Activated CD4-positive, alpha-beta T cell treated with anti-CD3 and anti-CD28 coated beads, Interleukin-2, amount 50 U/mL, for 4 hours (primary cell): ENCODE data around the gene HMGN2.

ENCODE experiments used
- DNase-seq, 2 experiments: peaks; one replicate each; pipeline ENCODE4 v3.0.0-alpha.2; 2020

The HMGN2 gene

DNA sequence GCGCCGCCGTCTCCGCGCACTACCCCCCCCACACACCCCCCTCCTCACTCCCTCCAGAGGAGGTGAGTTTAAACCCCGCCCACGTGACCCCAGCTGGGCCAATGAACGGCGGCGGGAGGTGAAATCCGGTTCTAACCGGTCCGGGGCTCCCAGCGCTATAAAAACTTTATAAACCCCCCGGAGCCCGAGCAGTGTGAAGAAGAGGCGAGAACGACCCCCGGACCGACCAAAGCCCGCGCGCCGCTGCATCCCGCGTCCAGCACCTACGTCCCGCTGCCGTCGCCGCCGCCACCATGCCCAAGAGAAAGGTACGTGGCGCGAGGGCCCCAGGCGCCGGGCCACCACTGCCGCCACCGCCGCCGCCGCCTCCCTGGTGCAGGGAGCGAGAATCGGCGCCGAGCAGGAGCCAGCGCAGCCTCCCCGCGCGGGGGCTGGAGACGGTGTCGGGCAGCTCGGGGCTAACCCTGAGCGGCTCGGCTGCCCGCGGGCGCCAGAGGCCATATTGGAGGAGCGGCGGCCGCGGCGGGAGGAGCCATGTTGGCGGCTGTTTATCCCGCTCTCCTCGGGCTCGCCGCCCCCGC is at the start of gene HMGN2:
Gene HMGN2 (plus strand): TSS at position 121 of the 581 bp plus-strand sequence. CDS start 173 bp downstream, at position 294.
- DNase-seq: peak; percentile 87 to 89

DNA sequence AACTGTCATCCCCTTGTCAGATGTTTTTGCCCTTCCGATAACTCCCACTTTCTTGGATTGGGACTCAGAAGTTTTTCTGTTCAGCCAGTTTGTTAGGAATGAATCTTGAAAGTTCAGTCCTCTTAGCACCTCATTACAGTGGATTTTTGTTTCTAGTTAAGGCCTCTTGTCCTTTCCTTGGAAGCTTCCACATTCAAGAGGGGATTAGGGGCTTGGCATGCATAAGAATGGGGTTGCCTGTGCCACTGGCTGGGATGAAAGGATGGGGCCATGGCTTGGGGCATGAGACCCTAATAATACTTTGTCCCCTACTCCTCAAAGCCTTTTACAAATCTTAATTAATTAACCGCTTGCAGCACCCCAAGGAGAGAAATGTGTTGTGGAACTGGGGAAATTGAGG is 42.5 kb upstream of the HMGN2 start:
- DNase-seq: no peak

DNA sequence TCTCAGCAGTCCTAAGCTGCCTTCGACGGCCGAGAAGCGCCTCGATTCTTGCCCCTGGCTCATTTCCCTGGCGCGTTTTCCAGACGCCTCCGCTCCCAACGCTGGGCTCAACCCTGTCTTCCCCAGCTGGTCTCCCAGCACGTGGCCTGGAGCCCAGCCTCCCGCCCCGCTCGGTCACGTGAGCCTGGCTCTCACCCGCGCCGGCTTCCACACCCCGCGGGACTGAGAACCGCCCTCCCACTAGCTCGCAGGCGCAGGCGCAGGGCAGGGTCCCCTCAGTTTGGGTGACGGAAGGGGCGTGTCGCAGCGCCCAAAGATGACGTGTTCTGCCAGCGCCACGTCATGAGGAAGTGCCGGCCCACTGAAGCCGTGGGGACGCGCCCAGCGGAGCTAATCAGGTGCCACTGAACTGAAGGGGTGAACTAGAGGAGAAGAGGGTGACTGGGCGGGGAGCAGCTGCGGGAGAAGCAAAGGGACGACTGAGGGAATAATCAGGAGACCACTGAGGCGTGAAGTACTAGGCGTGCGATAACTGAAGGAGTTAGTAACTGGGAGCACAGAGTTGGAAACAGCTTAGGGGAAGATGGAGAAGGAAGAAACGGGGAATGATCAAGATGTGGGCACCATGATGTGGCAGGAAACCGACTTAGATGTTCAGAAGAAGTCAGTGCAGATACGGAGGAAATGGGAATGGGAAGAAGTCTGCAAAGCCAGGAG is 40.1 kb upstream of the HMGN2 start, which contains the start of gene DHDDS:
Gene DHDDS (plus strand): TSS at position 343 of the 717 bp plus-strand sequence. CDS start 625 bp downstream, outside the sequence.
- DNase-seq: peak; percentile 98

DNA sequence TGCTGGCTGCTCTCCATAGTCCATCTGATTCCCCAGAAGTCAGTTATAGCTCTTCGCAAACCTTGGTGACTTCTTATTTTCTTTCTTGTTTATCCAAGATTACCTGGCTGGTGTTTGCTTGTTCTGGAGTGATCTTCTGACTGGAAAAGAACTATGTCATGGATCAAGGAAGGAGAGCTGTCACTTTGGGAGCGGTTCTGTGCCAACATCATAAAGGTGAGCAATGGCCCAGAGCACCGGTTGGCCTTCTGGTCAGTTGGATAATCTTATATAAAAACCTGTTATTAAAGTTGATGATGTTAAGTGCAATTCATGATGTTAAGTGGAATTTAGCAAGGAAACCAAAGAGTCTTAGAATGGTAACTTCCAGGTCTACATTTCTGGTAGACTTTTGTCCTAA is 39.4 kb upstream of the HMGN2 start:
- DNase-seq: no peak

DNA sequence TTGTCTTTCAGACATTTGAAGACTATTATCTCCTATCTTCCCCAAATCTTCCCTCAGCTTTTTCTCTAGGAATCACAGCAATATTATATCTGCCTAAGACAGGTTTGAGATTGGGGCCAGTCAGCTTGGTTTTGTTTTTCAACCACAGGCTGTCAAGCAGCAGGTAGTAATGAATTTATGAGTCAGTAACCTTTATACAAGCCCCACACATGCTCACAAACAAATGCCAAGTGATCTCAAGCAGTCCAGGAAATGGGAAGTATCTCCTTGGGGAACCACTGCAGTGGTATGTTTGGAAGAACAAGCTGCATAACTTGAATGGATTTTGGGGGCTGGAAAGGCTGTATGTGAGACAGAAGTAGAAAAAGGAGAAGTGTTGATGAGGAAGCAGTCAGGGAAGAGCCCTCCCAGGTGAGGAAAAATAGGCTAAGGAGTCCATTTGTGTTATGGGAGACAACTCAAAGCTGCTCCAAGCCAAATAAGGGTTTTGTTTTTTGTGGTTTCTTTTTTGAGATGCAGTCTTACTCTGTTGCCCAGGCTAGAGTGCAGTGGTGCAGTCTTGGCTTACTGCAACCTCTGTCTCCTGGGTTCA is 38.0 kb upstream of the HMGN2 start:
- DNase-seq: no peak

DNA sequence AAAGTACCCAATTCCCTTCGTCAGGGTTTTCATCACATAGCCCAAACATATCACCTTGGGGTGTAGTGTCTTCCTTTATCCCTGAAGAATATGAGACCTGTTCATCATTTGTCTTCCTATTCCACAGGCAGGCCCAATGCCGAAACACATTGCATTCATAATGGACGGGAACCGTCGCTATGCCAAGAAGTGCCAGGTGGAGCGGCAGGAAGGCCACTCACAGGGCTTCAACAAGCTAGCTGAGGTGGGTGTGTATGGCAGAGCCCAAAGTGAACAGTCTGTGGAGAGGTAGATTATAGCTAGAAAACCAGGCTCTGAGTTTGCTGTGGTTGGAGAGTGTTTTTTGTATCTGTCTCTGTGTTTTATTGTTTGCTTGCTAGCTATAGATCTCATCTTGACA is 34.2 kb upstream of the HMGN2 start:
- DNase-seq: no peak

DNA sequence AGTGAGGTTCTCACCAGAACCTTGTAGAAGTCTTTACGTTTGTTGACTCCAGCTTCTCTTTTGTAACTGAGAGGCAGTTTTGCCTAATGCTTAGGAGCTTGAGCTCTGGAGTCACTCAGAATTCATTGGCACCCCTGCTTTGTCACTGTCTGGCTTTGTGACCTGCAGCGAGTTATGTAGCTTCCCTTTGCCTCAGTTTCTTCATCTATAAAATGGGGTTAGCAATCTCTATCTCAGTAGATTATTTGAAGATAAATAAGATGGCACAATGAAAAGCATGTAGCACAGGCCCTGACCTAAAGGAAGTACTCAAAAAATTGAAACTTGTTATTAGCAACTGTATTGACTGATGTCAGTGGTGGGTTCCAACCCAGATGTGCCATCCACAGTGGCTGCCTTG is 32.0 kb upstream of the HMGN2 start:
- DNase-seq: no peak

DNA sequence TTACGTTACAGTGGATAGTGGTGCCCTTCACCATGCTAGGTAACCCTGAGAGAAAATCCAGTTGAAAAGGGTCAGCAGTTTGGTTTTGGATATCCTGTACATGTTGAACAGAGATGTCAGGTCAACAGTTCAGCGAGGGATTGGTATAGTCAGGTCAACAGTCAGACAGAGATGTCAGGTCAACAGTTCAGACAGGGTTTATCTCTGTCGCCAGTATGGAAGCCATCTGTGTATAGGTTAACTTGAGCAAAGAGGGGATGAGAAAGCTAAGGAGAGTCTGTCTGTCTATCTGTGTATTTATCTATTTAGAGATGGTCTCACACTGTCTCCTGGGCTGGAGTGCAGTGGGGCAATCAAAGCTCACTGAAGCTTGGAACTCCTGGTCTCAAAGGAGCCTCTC is 22.4 kb upstream of the HMGN2 start:
- DNase-seq: no peak

DNA sequence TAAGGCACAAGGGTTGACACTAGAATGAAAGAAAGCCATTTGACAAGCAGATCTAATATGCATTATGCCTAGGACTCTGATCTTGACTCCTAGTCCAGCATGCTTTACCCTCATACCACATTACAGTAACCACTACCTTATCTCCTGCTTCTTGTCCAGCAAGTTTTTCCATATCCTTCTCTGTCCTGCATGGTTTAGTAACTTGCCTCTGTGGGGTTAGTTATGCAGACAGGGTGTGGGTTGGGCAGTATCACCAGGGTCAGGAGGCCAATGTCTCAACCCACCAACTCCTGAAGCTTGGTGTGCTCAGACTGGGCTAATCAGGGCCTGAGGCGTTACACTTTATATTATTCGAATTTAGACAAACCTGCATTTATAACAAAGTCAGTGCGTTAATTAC is 21.3 kb upstream of the HMGN2 start:
- DNase-seq: no peak

DNA sequence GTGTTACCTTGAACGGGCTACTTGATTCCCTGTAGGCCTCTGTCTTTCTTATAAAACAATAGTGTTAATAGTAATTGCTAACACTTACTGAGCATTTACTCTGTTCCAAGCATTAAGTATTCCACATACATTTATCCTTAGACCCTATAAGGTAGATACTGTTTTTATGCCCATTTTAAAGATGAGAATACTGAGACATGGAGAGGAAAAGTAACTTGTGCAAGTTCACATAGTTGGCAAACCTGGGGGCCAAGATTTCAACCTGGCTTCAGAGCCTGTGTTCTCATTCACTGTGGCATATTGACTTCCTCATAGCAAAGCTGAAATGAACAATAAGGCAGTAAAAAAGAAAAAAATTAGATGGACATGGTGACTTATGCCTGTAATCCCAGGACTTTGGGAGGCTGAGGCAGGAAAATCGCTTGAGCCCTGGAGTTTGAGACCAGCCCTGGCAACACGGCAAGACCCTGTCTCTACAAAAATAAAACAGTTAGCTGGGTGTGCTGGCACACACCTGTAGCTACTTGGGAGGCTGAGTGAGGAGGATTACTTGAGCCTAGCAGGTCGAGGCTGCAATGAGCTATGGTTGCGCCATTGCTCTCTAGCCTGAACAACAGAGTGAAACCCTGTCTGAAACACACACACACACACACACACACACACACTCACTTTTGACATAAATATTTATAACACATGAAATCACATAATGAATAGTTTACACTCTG is 19.6 kb upstream of the HMGN2 start:
- DNase-seq: no peak

DNA sequence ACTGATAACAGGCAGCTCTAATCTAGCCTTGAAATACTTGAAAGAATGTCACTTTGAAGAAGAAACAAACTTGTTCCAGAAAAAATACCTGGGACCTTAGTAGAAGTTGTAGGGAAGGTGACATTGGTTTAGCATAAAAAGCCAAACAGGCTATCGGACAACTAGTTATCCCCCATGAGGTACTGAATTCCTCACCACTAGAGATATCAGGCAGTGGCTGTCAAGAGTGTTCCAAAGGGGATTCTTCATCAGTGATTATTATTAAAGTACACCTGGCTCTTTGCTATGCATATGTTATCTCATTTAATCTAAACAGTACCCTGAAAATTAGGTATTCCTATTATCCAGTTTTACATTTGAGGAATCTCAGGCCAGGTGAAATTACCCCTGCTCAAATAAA is 13.1 kb upstream of the HMGN2 start:
- DNase-seq: no peak

DNA sequence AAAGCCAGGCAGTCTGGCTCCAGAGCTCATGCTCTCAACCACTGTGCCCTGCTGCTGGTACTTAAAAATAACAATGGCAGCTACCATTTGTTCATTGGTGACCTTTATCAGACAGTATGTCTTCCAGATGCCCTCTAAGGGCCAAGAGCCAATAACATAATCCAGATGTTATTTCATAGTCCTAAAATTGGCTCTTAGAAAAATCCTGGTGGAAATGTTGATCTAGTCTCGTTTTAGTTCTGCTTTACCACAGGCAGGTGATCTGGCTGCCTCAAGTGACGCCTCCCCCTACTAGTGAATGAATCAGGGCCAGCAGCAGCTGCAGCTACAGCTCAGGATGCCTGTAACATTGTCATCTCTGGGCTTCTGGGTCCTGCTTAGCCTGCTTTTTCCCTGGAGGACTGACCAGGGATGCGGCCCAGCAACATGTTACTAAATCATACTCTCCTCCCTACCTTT is 12.6 kb upstream of the HMGN2 start:
- no peak for DNase-seq

DNA sequence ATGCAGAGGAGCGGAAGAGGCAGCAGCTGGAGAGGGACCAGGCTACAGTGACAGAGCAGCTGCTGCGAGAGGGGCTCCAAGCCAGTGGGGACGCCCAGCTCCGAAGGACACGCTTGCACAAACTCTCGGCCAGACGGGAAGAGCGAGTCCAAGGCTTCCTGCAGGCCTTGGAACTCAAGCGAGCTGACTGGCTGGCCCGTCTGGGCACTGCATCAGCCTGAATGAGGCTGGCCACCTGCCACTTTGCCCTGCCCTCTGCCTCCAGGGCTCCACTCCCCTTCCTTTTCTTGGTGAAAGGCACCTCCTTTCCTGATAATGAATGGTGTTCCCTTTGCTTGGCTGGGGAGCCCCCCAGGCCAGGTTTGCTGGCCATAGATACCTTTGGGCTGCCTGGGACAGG is 3.3 kb upstream of the HMGN2 start:
- no peak for DNase-seq

DNA sequence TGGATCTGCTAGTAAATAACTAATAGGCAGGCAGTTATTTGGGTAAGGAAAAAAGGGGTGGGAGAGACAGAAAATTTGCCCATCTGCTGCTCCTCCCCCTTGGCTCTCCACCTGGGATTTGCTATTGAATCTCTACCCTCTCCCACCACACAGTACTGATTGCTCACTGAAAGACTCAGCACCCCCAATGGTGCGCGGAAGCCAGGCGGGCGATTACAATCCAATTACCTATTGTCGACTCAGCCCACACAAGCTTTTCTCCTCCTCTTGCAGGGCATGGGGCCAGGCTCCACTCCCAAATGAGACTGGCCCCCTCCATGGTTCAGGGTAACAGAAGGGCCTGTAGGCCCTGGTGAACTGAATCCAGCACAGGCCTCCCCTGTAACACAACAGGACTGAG is 2.7 kb upstream of the HMGN2 start:
- no peak for DNase-seq

DNA sequence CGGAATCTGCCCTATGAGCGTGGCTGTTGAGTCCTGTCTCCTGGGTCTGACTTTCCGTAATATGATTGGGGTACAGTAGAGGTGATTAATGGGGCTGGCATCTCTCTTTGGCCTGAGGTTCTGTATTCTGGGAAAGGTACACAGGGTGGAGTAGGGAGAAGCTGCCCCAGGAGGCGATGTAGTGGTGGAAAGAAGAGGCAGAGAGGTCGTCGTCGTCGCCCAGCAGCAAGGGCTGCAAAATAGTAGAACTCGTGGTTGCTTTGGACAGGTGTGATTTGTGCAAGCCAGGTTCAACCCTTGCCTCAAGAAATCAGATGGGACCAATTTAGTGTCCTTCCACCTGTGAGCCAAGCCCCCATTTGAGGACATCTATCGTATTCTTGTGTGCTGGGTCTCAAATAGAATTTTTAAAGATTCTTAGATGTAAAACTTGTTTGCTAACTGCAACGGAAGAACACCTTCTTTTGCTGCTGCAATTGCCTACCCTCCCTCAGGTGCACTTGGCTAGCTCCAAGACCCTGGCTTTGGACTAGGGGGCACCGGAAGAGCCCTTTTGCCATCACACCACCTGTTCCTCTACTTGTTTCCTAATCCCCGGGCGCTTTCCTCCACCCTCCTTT is 1.3 kb upstream of the HMGN2 start:
- DNase-seq: no peak

DNA sequence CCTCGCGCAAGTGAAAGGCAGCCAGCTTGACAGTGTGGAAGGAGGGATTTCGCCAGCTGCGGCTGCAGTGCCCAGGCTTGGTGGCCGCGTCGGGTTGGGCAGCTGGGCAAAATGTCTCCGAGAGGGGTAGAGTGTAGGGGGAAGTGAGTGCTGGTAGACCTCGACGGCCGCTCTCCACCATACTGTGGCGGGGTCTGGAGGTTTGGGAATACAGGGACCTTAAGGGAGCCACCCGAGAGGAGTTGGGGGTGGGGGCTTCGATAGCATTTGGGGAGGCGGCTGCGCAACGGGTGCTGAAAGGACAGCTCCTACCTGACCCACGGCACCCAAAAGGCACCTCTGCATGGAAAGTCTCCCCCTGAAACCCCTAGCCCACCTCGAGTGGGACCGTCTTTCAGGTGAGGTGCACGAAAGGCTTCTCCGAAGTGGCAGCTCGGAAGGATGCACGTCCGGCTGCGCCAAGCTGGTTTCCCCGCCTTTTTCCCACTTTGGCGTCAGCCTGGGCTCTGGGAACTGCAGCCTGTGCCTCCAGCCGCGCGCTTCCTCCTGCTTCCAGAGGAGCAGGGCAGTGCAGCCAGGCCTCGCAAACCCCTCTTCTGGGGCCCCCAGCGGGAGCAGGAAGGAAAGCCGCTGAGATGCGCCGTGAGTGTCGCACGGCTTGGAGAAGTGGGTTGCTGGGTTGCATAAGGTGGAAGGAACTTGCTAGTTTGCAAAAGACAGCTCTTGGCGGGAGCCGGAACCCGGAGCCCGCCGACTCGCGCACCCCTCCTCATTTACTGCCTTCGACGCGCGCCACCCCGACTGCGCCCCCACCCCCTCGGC is 531 bp upstream of the HMGN2 start:
- peak; percentile 7 to 12 for DNase-seq

DNA sequence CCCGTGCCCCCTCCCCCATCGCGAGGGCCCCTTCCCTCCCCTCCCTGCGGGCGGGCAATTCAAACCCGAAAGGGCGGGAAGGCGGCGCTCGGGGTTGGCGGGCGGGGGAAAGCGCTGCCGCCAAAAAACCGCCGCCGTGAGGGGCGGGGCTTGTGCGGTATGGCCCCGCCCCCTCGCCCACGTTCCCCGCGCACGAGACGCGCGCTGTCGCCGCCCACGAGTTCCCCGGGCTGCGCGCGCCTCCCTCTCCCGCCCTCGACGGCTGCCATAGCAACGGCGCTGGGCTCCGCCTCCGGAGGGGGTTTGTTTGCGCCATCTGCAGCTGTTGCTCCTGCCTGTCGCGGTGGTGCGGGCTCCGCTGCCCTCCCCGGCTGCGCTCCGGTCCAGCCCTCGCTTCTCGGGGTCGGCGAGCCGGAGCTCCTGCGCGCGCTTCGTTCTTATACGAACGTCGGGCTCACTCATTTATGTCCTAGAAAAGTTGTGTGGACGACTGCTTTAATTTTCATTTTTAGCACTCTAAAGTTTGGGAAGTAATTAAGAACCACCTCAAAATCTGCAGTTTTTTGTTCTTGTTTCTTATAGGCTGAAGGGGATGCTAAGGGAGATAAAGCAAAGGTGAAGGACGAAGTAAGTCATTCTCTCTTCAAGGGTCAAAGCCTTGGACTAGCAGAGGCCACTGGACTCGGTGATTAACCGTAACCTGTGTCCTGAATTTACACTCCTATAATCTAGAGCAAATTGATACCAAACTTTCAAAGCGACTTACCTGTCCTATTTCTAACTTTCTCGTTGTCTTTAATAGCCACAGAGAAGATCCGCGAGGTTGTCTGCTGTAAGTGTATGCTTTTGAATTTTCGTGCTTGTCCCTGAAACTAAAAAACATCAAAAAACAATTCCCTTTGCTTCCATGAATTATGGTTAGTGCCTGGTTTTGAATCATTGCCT is 933 bp downstream of the HMGN2 start:
- DNase-seq: peak; percentile 94

DNA sequence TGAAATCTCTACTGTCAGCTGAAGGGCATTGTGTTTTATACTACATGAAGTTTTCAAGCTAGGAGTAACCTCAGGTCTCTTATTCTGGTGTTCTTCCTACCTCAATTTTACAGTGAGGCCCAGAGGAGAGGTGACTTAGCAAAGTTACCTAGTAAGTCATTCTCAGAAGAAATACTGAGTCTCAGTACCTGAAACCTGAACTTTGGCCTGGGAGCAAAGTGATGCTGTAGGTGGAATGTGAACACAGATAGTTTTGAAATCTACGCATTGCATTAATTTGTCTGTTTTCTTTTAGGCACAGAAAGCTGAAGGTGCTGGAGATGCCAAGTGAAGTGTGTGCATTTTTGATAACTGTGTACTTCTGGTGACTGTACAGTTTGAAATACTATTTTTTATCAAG is 2.6 kb downstream of the HMGN2 start:
- no peak for DNase-seq

DNA sequence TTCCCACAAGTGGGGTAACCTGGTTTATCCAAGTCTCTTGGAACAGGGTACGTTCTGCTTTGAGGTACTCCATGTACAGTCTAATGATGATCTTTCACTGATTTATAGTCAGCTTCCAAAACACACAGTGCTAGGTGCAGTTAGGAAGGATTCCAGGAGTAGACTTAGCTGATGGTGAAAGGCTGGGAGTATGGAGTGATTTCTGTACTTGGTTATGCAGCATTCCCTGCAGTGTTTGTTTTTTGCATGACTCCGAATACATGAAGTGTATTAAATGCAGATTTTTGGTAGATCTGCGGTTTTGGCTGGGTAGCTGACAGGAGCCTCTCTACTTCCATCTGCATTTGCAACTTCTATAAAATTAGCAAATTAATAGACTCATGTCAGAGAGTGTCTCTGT is 3.7 kb downstream of the HMGN2 start:
- DNase-seq: no peak

DNA sequence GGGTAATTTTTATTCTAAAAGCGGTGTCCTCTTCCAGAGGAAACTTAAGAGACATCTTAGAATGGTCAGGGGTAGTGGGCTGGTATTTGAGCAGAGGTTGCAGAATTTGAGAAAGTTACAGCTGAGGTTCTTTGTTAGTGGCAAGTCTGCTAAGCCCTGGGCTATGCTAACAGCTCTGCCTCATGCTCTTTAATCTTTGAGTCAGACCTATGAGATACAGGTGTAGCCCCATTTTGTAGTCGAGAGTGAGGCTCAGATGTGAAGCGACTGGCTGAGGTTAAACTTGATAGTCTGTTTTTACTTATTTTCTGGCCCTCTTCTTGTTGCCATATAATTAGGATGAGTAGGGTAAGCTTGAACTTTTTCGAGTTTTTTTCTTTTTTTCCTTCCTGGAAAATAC is 4.7 kb downstream of the HMGN2 start:
- DNase-seq: no peak
